ENCODE results near the gene MBNL2. TPM values are rescaled to one million over a fixed set of nuclear protein-coding genes. Genes with fewer than 3 reads are reported as not detected.

Gene MBNL2
- total and polyA plus RNA-seq, 4 donors, result 26.5 to 79.4 (median 55.7) TPM

DNA sequence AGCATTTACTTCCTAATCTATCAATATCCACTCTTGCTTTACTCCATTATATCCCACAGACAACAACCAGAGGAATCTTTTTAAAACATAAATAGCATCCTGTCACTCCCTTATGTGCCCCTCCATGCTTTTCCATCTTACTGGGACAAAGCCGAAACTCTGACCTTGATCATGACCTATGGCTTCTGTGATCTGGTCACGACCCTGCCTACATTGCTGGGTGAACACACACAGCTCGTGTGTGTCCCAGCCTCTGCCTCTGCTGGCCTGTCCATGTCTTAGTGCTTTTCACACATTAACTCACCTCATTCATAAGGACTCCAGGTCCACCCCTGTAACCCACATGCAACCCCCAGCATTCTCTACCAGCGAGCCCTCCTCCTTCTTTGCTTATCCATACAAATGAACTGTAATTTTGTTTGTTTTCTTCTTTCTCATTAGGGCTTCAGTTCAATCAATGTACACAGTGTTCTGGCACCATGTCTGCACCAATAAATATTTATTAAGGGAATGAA lies 115.9 kb downstream of the MBNL2 start:
- intact Hi-C loops (cut with DNase I), result loop anchor here in 1 of 2 donors (2.0 to 10.0 kb wide), 2 partner anchors 53 to 113 kb away; no protein-coding TSS in a partner anchor
- WGBS, 2 donors, result 90 to 92% methylated on average over 4 of the region's 4 CpGs
- no peaks in the 10 kb centered on the region for H3K27me3 ChIP-seq (ENCODE audit: control insufficient read depth in 1 of 2, insufficient read depth in 2 of 2, low read length in 1 of 2)
- no peak overlapping the region for H3K27ac ChIP-seq (ENCODE audit: low read depth in 1 of 2, low read length in 2 of 2)
- H3K4me1 ChIP-seq (ENCODE audit: control insufficient read depth in 1 of 2, insufficient read depth in 2 of 2, low read length in 2 of 2), result peaks cover 6 to 7% of the 10 kb centered on the region in 2 donors
- DNase-seq (no peak), ATAC-seq (ENCODE audit: low FRiP score) (no peak)
- peaks cover 2 to 6% of the 10 kb centered on the region in 2 donors for H3K36me3 ChIP-seq (ENCODE audit: control insufficient read depth in 1 of 2, insufficient read depth in 2 of 2, low read length in 1 of 2)
- H3K9me3 ChIP-seq (ENCODE audit: control insufficient read depth, low read length), result no peaks in the 10 kb centered on the region
- H3K4me3 ChIP-seq (ENCODE audit: low read length in 2 of 2), result no peak overlapping the region

DNA sequence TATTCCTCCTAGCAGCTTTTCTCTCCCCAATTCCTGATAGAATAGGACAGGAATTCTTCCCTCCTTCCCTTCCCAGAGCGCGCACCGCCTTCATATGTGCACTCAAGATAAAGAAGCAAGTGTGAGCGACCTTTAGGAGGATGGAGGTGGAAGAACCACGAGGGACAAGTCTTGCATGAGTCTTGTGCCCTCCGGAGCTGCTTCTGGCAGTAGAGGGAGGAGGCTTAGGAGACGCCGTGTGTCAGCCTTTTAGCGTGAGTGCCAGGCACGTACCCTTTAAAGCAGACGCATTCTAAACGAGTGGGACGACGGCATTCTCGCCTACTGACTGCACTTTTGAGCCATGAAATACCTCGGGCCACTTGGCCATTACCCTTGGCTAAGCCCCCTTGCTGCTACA lies 116.4 kb downstream of the MBNL2 start:
- WGBS, 2 donors, result 80 to 83% methylated on average over 16 of the region's 16 CpGs
- H3K27ac ChIP-seq (ENCODE audit: low read depth in 1 of 2, low read length in 2 of 2), result no peak overlapping the region
- intact Hi-C loops (cut with DNase I), result loop anchor here in 1 of 2 donors (2.0 to 10.0 kb wide), 2 partner anchors 54 to 114 kb away; no protein-coding TSS in a partner anchor

DNA sequence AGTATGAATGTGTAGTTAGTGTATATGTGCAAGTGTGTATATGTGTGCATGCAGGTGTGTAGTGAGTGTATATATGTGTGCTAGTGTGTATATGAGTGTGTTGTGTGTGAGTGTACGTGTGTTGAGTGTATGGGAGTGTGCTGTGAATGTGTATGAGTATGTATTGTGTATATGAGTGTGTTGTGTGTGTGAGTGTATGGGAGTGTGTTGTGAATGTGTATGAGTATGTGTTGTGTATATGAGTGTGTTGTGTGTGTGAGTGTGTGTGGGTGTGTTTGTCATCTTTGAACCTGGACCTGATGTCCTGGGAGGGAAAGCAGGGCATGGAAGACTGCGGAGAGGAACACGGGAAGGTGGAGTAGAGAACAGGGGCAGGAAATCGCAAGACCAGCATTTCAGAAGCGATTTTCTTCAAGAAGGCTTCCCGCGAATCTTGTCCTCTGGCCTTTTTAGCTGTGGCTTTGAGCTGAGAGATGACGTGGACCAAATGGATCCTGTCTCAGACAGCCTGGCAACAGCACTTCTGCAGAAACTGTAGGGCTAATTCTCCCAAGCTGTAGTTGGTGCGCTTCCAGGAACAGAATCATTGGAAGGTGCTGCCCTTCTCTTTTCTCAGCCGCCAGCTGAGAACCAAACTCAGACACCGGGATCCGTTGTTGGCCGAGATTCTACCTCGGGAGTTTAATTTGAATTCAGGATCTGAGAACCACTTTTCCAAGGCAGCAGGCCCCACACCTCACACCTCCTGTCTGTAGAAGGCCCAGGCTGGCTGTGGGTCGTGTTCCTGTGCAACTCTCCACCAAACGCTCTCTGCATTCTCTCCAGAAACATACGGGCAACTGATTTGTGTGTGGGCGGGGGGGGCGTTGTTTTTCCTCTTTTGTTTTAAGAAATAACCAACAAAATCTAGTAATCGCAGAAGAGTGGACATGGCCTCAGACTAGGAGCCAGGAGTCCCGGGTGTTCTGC lies 117.2 kb downstream of the MBNL2 start:
- intact Hi-C loops (cut with DNase I), result loop anchor here in 1 of 2 donors (2.0 to 10.0 kb wide), 2 partner anchors 55 to 115 kb away; no protein-coding TSS in a partner anchor
- peaks cover 4 to 7% of the 10 kb centered on the region in 2 donors for H3K36me3 ChIP-seq (ENCODE audit: control insufficient read depth in 1 of 2, insufficient read depth in 2 of 2, low read length in 1 of 2)
- peaks cover 5 to 6% of the 10 kb centered on the region in 2 donors for H3K4me1 ChIP-seq (ENCODE audit: control insufficient read depth in 1 of 2, insufficient read depth in 2 of 2, low read length in 2 of 2)
- peak; percentile 68 to 74 for DNase-seq
- H3K27ac ChIP-seq (ENCODE audit: low read depth in 1 of 2, low read length in 2 of 2), result peak overlapping the region in 1 of 2 donors; percentile 93
- no peak overlapping the region for H3K4me3 ChIP-seq (ENCODE audit: low read length in 2 of 2)
- no peaks in the 10 kb centered on the region for H3K9me3 ChIP-seq (ENCODE audit: control insufficient read depth, low read length)
- peak; percentile 76 for ATAC-seq (ENCODE audit: low FRiP score)
- WGBS, 2 donors, result 14 to 16% methylated on average over 21 of the region's 21 CpGs
- no peaks in the 10 kb centered on the region for H3K27me3 ChIP-seq (ENCODE audit: control insufficient read depth in 1 of 2, insufficient read depth in 2 of 2, low read length in 1 of 2)

More for the DNA sequence above, 116.4 kb downstream of the MBNL2 start:
- Histone ChIP-seq H3K27me3 (ENCODE audit: control insufficient read depth in 1 of 2, insufficient read depth in 2 of 2, low read length in 1 of 2) (no peaks in the 10 kb centered on the region), H3K36me3 (ENCODE audit: control insufficient read depth in 1 of 2, insufficient read depth in 2 of 2, low read length in 1 of 2) (peaks cover 4 to 7% of the 10 kb centered on the region in 2 donors), H3K4me3 (ENCODE audit: low read length in 2 of 2) (no peak overlapping the region), H3K4me1 (ENCODE audit: control insufficient read depth in 1 of 2, insufficient read depth in 2 of 2, low read length in 2 of 2) (peaks cover 6 to 7% of the 10 kb centered on the region in 2 donors), H3K9me3 (ENCODE audit: control insufficient read depth, low read length) (no peaks in the 10 kb centered on the region)
- no peak for DNase-seq
- ATAC-seq (ENCODE audit: low FRiP score), result no peak

DNA sequence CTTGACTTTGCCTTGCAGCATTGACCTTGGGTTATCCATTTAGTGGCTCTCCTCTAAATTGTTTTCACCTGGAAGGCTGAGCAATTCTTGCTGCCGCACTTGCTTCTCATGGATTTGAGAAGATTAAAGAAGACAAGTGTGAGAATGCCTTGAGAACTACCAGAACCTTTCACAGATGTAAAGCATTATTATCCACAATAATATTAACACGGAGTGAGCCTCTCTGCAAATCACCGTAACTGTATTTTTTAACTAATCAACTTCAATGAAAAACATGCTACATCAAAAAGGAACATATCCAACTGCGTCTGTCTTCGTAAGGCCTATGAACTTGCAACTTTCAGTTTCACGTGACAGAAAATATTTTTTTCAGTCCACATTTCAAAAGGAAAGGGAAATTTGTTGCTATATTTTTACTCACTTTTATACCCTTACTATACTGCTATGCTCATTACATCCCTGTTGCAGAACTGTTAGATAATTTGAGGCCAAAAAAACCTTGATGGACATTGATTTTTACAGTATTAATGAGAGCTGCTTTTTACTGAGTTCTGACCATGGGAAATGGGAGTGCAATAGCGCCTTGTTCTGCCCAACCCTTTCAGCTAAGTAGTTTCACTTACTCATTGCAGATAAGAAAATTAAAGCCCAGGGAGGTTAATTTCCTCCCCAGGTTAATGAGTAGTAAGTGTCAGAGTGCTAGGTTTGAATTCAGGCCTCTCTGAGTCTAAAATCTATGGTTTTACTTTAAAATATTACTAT lies 118.0 kb downstream of the MBNL2 start:
- Histone ChIP-seq H3K27ac (ENCODE audit: low read depth in 1 of 2, low read length in 2 of 2) (peak overlapping the region in 1 of 2 donors; percentile 11), H3K9me3 (ENCODE audit: control insufficient read depth, low read length) (no peaks in the 10 kb centered on the region), H3K4me1 (ENCODE audit: control insufficient read depth in 1 of 2, insufficient read depth in 2 of 2, low read length in 2 of 2) (peaks cover 2 to 3% of the 10 kb centered on the region in 2 donors), H3K27me3 (ENCODE audit: control insufficient read depth in 1 of 2, insufficient read depth in 2 of 2, low read length in 1 of 2) (no peaks in the 10 kb centered on the region), H3K36me3 (ENCODE audit: control insufficient read depth in 1 of 2, insufficient read depth in 2 of 2, low read length in 1 of 2) (peaks cover 4 to 7% of the 10 kb centered on the region in 2 donors), H3K4me3 (ENCODE audit: low read length in 2 of 2) (no peak overlapping the region)
- no peak for DNase-seq
- intact Hi-C loops (cut with DNase I), result loop anchor here (2.0 to 10.0 kb wide), 4 partner anchors 55 to 228 kb away; partner anchors contain the start of gene MBNL2 (in 1 of the 2)
- ATAC-seq (ENCODE audit: low FRiP score), result no peak
- 80% methylated on average over 7 of the region's 7 CpGs for WGBS, 2 donors

DNA sequence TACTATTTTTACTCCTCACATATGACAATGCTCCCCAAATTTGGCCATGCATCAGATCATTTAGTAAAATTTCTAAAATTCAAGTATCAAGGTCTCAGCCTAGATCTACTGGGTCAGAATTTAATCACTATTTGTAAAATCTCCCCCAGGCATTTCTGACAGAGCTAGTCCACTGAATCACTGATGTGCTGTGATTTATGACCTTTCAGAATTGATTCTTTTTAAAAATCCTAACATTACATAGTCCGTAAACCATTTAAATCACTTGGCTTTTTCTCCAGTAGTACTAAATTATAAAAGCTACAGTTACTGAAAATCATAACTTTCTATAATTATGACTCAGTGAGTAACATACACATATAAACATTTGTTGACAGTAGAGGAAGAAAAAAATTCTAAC lies 119.0 kb downstream of the MBNL2 start:
- intact Hi-C loops (cut with DNase I), result loop anchor here (5.0 kb wide), 2 partner anchors 119 to 229 kb away; partner anchors contain the start of gene MBNL2 (in 1 of the 2)
- Histone ChIP-seq H3K27me3 (ENCODE audit: control insufficient read depth in 1 of 2, insufficient read depth in 2 of 2, low read length in 1 of 2) (no peaks in the 10 kb centered on the region), H3K27ac (ENCODE audit: low read depth in 1 of 2, low read length in 2 of 2) (no peak overlapping the region), H3K36me3 (ENCODE audit: control insufficient read depth in 1 of 2, insufficient read depth in 2 of 2, low read length in 1 of 2) (peaks cover 4 to 7% of the 10 kb centered on the region in 2 donors), H3K4me3 (ENCODE audit: low read length in 2 of 2) (no peak overlapping the region), H3K4me1 (ENCODE audit: control insufficient read depth in 1 of 2, insufficient read depth in 2 of 2, low read length in 2 of 2) (peaks cover 2 to 3% of the 10 kb centered on the region in 2 donors), H3K9me3 (ENCODE audit: control insufficient read depth, low read length) (no peaks in the 10 kb centered on the region)
- no peak for ATAC-seq (ENCODE audit: low FRiP score)
- 78 to 86% methylated on average over 1 of the region's 1 CpG for WGBS, 2 donors
- DNase-seq, result no peak

DNA sequence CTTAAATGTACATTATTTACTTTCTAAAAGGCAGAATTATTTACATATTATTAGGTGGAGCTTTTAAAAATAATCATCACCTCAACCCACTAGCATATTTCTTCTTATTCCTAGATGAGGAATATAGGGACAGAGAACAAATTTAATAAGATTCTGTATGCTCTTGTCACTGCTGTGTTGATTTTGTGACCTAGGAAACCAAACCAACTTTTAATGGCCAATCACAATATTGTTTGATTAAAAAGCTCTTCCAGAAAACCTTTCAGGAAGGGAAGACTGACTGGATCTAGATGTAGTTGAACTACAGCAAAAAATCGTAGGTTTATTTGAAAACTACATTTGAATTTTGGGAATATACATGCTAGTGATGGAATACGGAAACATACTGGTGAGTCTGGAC lies 120.0 kb downstream of the MBNL2 start:
- Histone ChIP-seq H3K4me1 (ENCODE audit: control insufficient read depth in 1 of 2, insufficient read depth in 2 of 2, low read length in 2 of 2) (peaks cover 2 to 3% of the 10 kb centered on the region in 2 donors), H3K27me3 (ENCODE audit: control insufficient read depth in 1 of 2, insufficient read depth in 2 of 2, low read length in 1 of 2) (no peaks in the 10 kb centered on the region), H3K27ac (ENCODE audit: low read depth in 1 of 2, low read length in 2 of 2) (no peak overlapping the region), H3K36me3 (ENCODE audit: control insufficient read depth in 1 of 2, insufficient read depth in 2 of 2, low read length in 1 of 2) (peaks cover 1 to 10% of the 10 kb centered on the region in 2 donors), H3K4me3 (ENCODE audit: low read length in 2 of 2) (no peak overlapping the region), H3K9me3 (ENCODE audit: control insufficient read depth, low read length) (no peaks in the 10 kb centered on the region)
- 48 to 58% methylated on average over 2 of the region's 2 CpGs for WGBS, 2 donors
- ATAC-seq (ENCODE audit: low FRiP score) (no peak), DNase-seq (no peak)
- intact Hi-C loops (cut with DNase I), result loop anchor here (5.0 kb wide), 2 partner anchors 120 to 230 kb away; partner anchors contain the start of gene MBNL2 (in 1 of the 2)

DNA sequence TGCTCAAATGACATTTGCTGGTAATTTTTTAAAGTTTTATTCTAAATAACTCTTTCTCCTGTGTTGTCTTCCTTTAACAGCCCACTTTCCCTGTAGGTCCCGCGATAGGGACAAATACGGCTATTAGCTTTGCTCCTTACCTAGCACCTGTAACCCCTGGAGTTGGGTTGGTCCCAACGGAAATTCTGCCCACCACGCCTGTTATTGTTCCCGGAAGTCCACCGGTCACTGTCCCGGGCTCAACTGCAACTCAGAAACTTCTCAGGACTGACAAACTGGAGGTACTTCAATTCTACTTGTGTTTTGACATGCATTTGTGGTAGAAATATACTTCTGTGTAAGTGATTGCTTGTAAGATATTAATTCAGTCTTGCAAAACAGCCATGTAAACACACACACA lies 120.8 kb downstream of the MBNL2 start:
- H3K9me3 ChIP-seq (ENCODE audit: control insufficient read depth, low read length), result no peaks in the 10 kb centered on the region
- H3K36me3 ChIP-seq (ENCODE audit: control insufficient read depth in 1 of 2, insufficient read depth in 2 of 2, low read length in 1 of 2), result peaks cover 5 to 7% of the 10 kb centered on the region in 2 donors
- H3K4me3 ChIP-seq (ENCODE audit: low read length in 2 of 2), result no peak overlapping the region
- no peak for ATAC-seq (ENCODE audit: low FRiP score)
- intact Hi-C loops (cut with DNase I), result loop anchor here (5.0 kb wide), 2 partner anchors 121 to 231 kb away; partner anchors contain the start of gene MBNL2 (in 1 of the 2)
- WGBS, 2 donors, result 92 to 95% methylated on average over 8 of the region's 8 CpGs
- H3K4me1 ChIP-seq (ENCODE audit: control insufficient read depth in 1 of 2, insufficient read depth in 2 of 2, low read length in 2 of 2), result peaks cover 2 to 3% of the 10 kb centered on the region in 2 donors
- DNase-seq, result no peak
- H3K27ac ChIP-seq (ENCODE audit: low read depth in 1 of 2, low read length in 2 of 2), result no peak overlapping the region
- no peaks in the 10 kb centered on the region for H3K27me3 ChIP-seq (ENCODE audit: control insufficient read depth in 1 of 2, insufficient read depth in 2 of 2, low read length in 1 of 2)

Data from aorta (tissue), 5 donors.